GM12878 (cell line): ENCODE results near the gene WNT9B. TPM values are rescaled to one million over a fixed set of nuclear protein-coding genes. Genes with fewer than 3 reads are reported as not detected.

Experiments
- ATAC-seq: fragments of 200-7000 bp; cut with Tn5 transposase; 3 replicates; pipeline ENCODE4 v1.9.1; 2020; ENCODE audit warnings: mild to moderate bottlenecking, moderate library complexity
- BruUV-seq: library from RNA; stranded (reverse); fragments of 400-500 nt; replicated peaks from 2 replicates; lab custom pipeline; 2021; lab: Mats Ljungman, UMichigan
- CTCF ChIA-PET: fragments of 300-600 bp; sonication (Branson Sonifier 250); formaldehyde crosslinking; extraction: SDS; loops from one replicate; lab custom pipeline; 2021; ENCODE audit warnings: inconsistent platforms; lab: Yijun Ruan, JAX
- POLR2A ChIA-PET: fragments of 350-600 bp; formaldehyde crosslinking; extraction: SDS; loops from one replicate; lab custom pipeline; 2021; ENCODE audit warnings: inconsistent platforms; lab: Charles Lee
- RAD21 ChIA-PET: fragments of 300-600 bp; sonication (Branson Sonifier 250); formaldehyde crosslinking; loops from one replicate; lab custom pipeline; 2023; ENCODE audit warnings: antibody characterized with exemption; ENCODE audit not compliant: unreplicated experiment; lab: Charles Lee
- SMC1A ChIA-PET: fragments of 300-600 bp; sonication (Branson Sonifier 250); formaldehyde crosslinking; loops from one replicate; lab custom pipeline; 2023; ENCODE audit not compliant: unreplicated experiment, uncharacterized antibody; lab: Charles Lee
- DNase-seq: peaks from one replicate; pipeline ENCODE4 v3.0.0-alpha.2; 2011; ENCODE audit warnings: low read depth, low spot score
- FAIRE-seq: peaks from 3 replicates; lab custom pipeline; 2011; peaks lifted over from hg19 to GRCh38; lab: Jason Lieb, UNC
- H2AFZ ChIP-seq: 2 replicates; pipeline ENCODE4 v1.6.0; 2011; ENCODE audit warnings: low read depth, low read length, control low read depth; ENCODE audit not compliant: control insufficient read depth
- H3K27ac ChIP-seq: 2 replicates; pipeline ENCODE4 v1.5.1; 2011; ENCODE audit warnings: control low read depth; ENCODE audit not compliant: control insufficient read depth, insufficient read depth
- H3K27me3 ChIP-seq, 2 experiments: replicated peaks in 1 of 2; 2 replicates each; pipeline versions ENCODE4 v1.6.0 to v1.6.1; 2011; ENCODE audit warnings: low read length in 1 of 2; ENCODE audit not compliant: control insufficient read depth in 2 of 2, insufficient read depth in 2 of 2
- H3K36me3 ChIP-seq, 2 experiments: 2 replicates each; pipeline ENCODE4 v1.5.1; 2011; ENCODE audit warnings: low read length in 1 of 2; ENCODE audit not compliant: control insufficient read depth in 2 of 2, insufficient read depth in 2 of 2
- H3K4me1 ChIP-seq: 2 replicates; pipeline ENCODE4 v1.6.1; 2011; ENCODE audit warnings: mild to moderate bottlenecking, low read length, moderate library complexity, mixed read lengths; ENCODE audit not compliant: control insufficient read depth, insufficient read depth
- H3K4me2 ChIP-seq: 2 replicates; pipeline ENCODE4 v1.6.0; 2011; ENCODE audit warnings: control low read depth; ENCODE audit not compliant: control insufficient read depth, insufficient read depth
- H3K4me3 ChIP-seq: fragments of 200-600 bp; sonication (generic); 2 replicates; pipeline ENCODE4 v1.5.1; 2016
- H3K79me2 ChIP-seq: 2 replicates; pipeline ENCODE4 v1.6.0; 2011; ENCODE audit warnings: low read length; ENCODE audit not compliant: control insufficient read depth, insufficient read depth
- H3K9ac ChIP-seq: 2 replicates; pipeline ENCODE4 v1.8.0; 2011; ENCODE audit warnings: low read length, control low read depth, mixed read lengths; ENCODE audit not compliant: control insufficient read depth, insufficient read depth
- H3K9me3 ChIP-seq: replicated peaks from 3 replicates; pipeline ENCODE4 v1.5.1; 2011; ENCODE audit warnings: mild to moderate bottlenecking, low read length; ENCODE audit not compliant: control insufficient read depth, insufficient read depth
- H4K20me1 ChIP-seq: 2 replicates; pipeline ENCODE4 v1.6.0; 2011; ENCODE audit not compliant: control insufficient read depth, insufficient read depth
- BMI1 ChIP-seq: fragments of 450-650 bp; IDR thresholded peaks from 2 replicates; pipeline ENCODE4 v1.6.1; 2016; ENCODE audit warnings: mild to moderate bottlenecking, moderate library complexity, borderline replicate concordance
- CHD1 ChIP-seq: IDR thresholded peaks from 2 replicates; pipeline ENCODE4 v1.6.1; 2012; ENCODE audit warnings: low read depth, low read length, improper control_type of control experiment
- GABPA ChIP-seq: IDR thresholded peaks from 2 replicates; pipeline ENCODE4 v1.6.1; 2014; ENCODE audit warnings: antibody characterized with exemption, low read depth, mild to moderate bottlenecking, inconsistent platforms
- IRF4 ChIP-seq: IDR thresholded peaks from 2 replicates; pipeline ENCODE4 v1.6.1; 2011; ENCODE audit warnings: low read depth, low read length
- JUND ChIP-seq: IDR thresholded peaks from 2 replicates; pipeline ENCODE4 v1.6.1; 2012; ENCODE audit warnings: low read depth, mild to moderate bottlenecking, low read length, improper control_type of control experiment, moderate library complexity
- NFYA ChIP-seq: IDR thresholded peaks from 2 replicates; pipeline ENCODE4 v1.6.1; 2011; ENCODE audit warnings: low read depth, mild to moderate bottlenecking, low read length, improper control_type of control experiment, borderline replicate concordance
- NR2F1 ChIP-seq: fragments of 450-650 bp; conservative IDR thresholded peaks from 2 replicates; pipeline ENCODE4 v1.6.1; 2017; ENCODE audit warnings: mild to moderate bottlenecking
- SIN3A ChIP-seq: IDR thresholded peaks from 2 replicates; pipeline ENCODE4 v1.6.1; 2012; ENCODE audit warnings: low read depth, low read length, improper control_type of control experiment
- SP1 ChIP-seq: IDR thresholded peaks from one replicate; pipeline ENCODE4 v1.6.1; 2011; ENCODE audit warnings: low read depth, low read length
- WGBS: methylation state at CpG from one replicate; pipeline ENCODE4 v1.1.6; 2016; ENCODE audit warnings: low lambda C conversion rate; ENCODE audit not compliant: insufficient replicate concordance, insufficient coverage; ENCODE audit errors: missing lambda C conversion rate; 5-methylcytosine and 5-hydroxymethylcytosine counted together
- in situ Hi-C: fragments of 300-500 bp; cut with MboI; formaldehyde crosslinking; loops from 9 replicates; pipeline ENCODE4 v1.14.3; 2018; ENCODE audit warnings: mixed read lengths
- intact Hi-C: fragments of 100-400 bp; cut with micrococcal nuclease; formaldehyde crosslinking; loops from one replicate; pipeline ENCODE4 v1.14.2; 2022; ENCODE audit not compliant: unreplicated experiment
- polyA plus RNA-seq, 11 experiments: library from polyadenylated mRNA; depleted of rRNA in 4 of 11; unstranded in 6 of 11; stranded (reverse) in 5 of 11; fragments of >200 nt; fragmentation: Nextera tagmentation in 4 of 11; fragmentation: Illumina TruSeq in 1 of 11; extraction: Ambion mirVana in 4 of 11; extraction: Trizol in 1 of 11; gene quantifications; 1 replicate in 1 of 11; 2 replicates in 10 of 11; pipeline versions ENCODE4 v1.2.1 to v1.2.3, GENCODE V29; 2011 to 2016; ENCODE audit warnings: inconsistent platforms in 2 of 11, missing spikeins in 2 of 11, low read depth in 1 of 11
- total RNA-seq, 4 experiments: library from RNA; depleted of rRNA in 3 of 4; stranded (reverse); fragments of >200 nt in 3 of 4; fragmentation: Illumina TruSeq in 1 of 4; extraction: Trizol in 1 of 4; gene quantifications; 2 replicates each; pipeline versions ENCODE4 v1.2.1 to v1.2.3, GENCODE V29; 2013 to 2021
- TF ChIP-seq, protein P1 (sequence below): fragments of 450-650 bp; IDR thresholded peaks from 2 replicates; pipeline ENCODE4 v1.6.1; 2016; ENCODE audit warnings: mild to moderate bottlenecking, moderate library complexity, borderline replicate concordance
- TF ChIP-seq, protein P2 (sequence below): IDR thresholded peaks from 2 replicates; pipeline ENCODE4 v1.6.1; 2012; ENCODE audit warnings: low read depth, low read length, improper control_type of control experiment
- TF ChIP-seq, protein P3 (sequence below): IDR thresholded peaks from 2 replicates; pipeline ENCODE4 v1.6.1; 2011; ENCODE audit warnings: low read depth, low read length, improper control_type of control experiment, borderline replicate concordance
- TF ChIP-seq, protein P4 (sequence below): IDR thresholded peaks from 2 replicates; pipeline ENCODE4 v1.6.1; 2011; ENCODE audit warnings: borderline replicate concordance, low read depth, mild to moderate bottlenecking, moderate library complexity, low read length; ENCODE audit not compliant: insufficient read depth, poor library complexity, severe bottlenecking

WNT9B gene
- total and polyA plus RNA-seq, 10 of the 15 experiments (the other 5 are each of a cell fraction or from before 2014, with no cell fraction given): not detected

DNA sequence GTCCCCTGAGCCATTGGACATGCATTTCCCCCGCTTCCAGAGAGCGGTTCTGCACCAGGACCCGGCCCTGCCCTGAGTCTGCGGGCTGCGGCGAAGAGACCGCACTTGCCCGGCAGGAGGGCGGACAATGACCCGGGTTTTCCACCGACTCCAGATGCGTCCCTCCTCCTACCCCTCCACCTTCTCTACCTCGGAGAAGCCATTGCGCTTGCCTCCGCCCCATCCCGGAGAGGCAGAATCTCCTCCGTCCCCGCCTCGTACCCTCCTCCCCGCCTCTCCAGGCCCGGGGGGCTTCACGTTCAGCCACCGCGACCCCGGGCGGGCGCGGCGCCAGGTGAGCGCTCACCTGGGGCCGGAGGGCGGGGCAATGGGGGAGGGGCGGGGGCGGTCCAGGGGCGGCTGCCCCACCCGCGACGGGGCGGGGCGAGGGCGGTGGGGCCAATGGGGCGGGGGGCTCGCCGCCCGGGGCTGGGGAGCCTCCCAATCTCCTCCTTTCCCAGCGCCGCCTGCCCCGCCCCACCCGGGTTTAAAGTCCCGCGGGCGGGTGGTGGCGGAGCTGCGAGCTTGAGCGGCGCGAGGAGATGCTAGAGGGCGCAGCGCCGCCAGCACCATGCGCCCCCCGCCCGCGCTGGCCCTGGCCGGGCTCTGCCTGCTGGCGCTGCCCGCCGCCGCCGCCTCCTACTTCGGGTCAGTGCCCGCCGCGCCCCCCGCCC is at the start of gene WNT9B (continued):
- TF ChIP-seq, protein P1, sequence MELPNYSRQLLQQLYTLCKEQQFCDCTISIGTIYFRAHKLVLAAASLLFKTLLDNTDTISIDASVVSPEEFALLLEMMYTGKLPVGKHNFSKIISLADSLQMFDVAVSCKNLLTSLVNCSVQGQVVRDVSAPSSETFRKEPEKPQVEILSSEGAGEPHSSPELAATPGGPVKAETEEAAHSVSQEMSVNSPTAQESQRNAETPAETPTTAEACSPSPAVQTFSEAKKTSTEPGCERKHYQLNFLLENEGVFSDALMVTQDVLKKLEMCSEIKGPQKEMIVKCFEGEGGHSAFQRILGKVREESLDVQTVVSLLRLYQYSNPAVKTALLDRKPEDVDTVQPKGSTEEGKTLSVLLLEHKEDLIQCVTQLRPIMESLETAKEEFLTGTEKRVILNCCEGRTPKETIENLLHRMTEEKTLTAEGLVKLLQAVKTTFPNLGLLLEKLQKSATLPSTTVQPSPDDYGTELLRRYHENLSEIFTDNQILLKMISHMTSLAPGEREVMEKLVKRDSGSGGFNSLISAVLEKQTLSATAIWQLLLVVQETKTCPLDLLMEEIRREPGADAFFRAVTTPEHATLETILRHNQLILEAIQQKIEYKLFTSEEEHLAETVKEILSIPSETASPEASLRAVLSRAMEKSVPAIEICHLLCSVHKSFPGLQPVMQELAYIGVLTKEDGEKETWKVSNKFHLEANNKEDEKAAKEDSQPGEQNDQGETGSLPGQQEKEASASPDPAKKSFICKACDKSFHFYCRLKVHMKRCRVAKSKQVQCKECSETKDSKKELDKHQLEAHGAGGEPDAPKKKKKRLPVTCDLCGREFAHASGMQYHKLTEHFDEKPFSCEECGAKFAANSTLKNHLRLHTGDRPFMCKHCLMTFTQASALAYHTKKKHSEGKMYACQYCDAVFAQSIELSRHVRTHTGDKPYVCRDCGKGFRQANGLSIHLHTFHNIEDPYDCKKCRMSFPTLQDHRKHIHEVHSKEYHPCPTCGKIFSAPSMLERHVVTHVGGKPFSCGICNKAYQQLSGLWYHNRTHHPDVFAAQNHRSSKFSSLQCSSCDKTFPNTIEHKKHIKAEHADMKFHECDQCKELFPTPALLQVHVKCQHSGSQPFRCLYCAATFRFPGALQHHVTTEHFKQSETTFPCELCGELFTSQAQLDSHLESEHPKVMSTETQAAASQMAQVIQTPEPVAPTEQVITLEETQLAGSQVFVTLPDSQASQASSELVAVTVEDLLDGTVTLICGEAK: no peak
- TF ChIP-seq, protein P2, sequence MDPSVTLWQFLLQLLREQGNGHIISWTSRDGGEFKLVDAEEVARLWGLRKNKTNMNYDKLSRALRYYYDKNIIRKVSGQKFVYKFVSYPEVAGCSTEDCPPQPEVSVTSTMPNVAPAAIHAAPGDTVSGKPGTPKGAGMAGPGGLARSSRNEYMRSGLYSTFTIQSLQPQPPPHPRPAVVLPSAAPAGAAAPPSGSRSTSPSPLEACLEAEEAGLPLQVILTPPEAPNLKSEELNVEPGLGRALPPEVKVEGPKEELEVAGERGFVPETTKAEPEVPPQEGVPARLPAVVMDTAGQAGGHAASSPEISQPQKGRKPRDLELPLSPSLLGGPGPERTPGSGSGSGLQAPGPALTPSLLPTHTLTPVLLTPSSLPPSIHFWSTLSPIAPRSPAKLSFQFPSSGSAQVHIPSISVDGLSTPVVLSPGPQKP: no peak
- TF ChIP-seq SIN3A: no peak
- no peak for TF ChIP-seq JUND

DNA sequence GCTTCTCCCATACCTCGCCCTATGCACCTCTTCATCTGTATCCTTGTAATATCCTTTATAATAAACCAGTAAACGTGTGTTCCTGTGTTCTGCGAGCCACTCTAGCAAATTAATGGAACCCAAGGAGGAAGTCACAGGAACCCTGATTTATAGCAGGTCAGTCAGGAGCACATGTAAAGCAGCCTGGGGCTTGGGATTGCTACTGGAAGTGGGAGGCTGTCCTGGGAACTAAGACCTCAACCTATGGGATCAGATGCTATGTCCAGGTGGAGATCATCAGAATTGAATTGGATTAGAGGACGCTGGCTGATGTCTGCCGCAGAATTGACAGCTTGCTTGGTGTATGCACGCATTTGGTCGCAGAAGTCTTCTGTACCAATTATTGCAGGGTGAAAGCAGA is 48.6 kb upstream of the WNT9B start:
- ChIA-PET POLR2A (no interaction called here), SMC1A (no interaction called here), CTCF (no interaction called here), RAD21 (no interaction called here)
- BruUV-seq: no TSS peak
- in situ Hi-C loops: no loop called here
- FAIRE-seq: no peak
- DNase-seq: no peak
- no peaks in the 10 kb centered on the region for H4K20me1 ChIP-seq
- H3K4me2 ChIP-seq: no peak overlapping the region
- no peaks in the 10 kb centered on the region for H3K4me1 ChIP-seq
- H3K36me3 ChIP-seq: no peaks in the 10 kb centered on the region
- intact Hi-C loops: no loop called here
- H3K27ac ChIP-seq: no peak overlapping the region
- no peak overlapping the region for H3K9ac ChIP-seq
- no peak overlapping the region for H2AFZ ChIP-seq
- no peaks in the 10 kb centered on the region for H3K79me2 ChIP-seq
- 56% methylated on average over 7 of the region's 7 CpGs for WGBS
- no peak overlapping the region for H3K4me3 ChIP-seq
- ATAC-seq: no peak
- H3K9me3 ChIP-seq: no peaks in the 10 kb centered on the region
- no peaks in the 10 kb centered on the region; a peak in 1 of 4 replicates for H3K27me3 ChIP-seq
- TF ChIP-seq GABPA: no peak
- TF ChIP-seq BMI1: no peak
- TF ChIP-seq, protein P3, sequence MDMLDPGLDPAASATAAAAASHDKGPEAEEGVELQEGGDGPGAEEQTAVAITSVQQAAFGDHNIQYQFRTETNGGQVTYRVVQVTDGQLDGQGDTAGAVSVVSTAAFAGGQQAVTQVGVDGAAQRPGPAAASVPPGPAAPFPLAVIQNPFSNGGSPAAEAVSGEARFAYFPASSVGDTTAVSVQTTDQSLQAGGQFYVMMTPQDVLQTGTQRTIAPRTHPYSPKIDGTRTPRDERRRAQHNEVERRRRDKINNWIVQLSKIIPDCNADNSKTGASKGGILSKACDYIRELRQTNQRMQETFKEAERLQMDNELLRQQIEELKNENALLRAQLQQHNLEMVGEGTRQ: no peak
- TF ChIP-seq CHD1: no peak
- no peak for TF ChIP-seq NR2F1
- no peak for TF ChIP-seq SP1
- TF ChIP-seq IRF4: no peak
- TF ChIP-seq, protein P4, sequence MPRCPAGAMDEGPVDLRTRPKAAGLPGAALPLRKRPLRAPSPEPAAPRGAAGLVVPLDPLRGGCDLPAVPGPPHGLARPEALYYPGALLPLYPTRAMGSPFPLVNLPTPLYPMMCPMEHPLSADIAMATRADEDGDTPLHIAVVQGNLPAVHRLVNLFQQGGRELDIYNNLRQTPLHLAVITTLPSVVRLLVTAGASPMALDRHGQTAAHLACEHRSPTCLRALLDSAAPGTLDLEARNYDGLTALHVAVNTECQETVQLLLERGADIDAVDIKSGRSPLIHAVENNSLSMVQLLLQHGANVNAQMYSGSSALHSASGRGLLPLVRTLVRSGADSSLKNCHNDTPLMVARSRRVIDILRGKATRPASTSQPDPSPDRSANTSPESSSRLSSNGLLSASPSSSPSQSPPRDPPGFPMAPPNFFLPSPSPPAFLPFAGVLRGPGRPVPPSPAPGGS: no peak
- no peak for TF ChIP-seq NFYA
